NCI-H748 treated with DMSO at 0.1 percent for 48 hours (cell line): Measurements from ENCODE around the gene C1orf167.
"Not testable (repeated sequence)": the region's sequence is repeated elsewhere in the genome, so short reads cannot be mapped to it uniquely, and the experiment has no call there.

Experiments
- DNase-seq: peaks from one replicate; lab custom pipeline; 2025; lab: John Stamatoyannopoulos, UW

C1orf167 gene

GRCh38 chr1:11800391-11800755 is 38.4 kb downstream of the C1orf167 start:
- no peak for DNase-seq

DNA sequence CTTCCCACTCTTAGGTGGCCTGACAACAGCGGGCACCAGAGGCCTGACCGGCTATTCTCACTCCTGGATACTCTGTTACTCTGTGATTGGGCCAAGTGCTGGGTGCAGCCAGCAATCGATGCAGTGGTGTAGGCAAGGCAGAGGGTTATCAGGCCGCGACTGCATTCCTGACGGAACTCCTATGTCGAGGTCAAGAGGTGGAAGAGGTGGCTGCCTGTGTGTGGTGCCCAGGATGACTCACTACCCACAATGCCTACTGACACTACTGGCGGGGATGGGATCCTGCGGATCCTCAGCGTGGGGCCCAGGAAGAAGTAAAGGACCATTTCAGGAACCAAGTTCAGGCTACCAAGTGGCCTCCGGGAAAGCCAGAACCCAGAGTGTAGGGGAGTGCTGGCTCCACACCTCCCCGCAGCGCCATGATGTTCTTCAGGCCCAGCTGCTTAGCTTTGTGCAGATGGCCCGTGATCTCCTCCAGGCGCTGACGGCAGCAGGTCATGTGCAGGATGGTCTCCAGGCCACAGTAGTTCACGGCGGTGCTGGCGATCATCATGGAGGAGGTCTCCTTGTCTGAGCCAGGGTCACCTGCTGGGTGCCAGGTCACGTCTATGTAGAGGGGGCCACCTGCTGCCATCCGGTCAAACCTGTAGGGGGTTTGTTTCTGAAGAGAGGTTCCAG is 38.9 kb downstream of the C1orf167 start:
- no peak for DNase-seq

- no peak for DNase-seq
These were observed 40.6 kb downstream of the C1orf167 start for GRCh38 chr1:11802616-11802972.

- DNase-seq = no peak
These were observed 41.2 kb downstream of the C1orf167 start for GRCh38 chr1:11802973-11803885.

GRCh38 chr1:11803924-11804665 is 42.1 kb downstream of the C1orf167 start:
- not testable (repeated sequence) for DNase-seq

- DNase-seq = peak; percentile 16
These were observed 42.9 kb downstream of the C1orf167 start for GRCh38 chr1:11804666-11805421.

DNA sequence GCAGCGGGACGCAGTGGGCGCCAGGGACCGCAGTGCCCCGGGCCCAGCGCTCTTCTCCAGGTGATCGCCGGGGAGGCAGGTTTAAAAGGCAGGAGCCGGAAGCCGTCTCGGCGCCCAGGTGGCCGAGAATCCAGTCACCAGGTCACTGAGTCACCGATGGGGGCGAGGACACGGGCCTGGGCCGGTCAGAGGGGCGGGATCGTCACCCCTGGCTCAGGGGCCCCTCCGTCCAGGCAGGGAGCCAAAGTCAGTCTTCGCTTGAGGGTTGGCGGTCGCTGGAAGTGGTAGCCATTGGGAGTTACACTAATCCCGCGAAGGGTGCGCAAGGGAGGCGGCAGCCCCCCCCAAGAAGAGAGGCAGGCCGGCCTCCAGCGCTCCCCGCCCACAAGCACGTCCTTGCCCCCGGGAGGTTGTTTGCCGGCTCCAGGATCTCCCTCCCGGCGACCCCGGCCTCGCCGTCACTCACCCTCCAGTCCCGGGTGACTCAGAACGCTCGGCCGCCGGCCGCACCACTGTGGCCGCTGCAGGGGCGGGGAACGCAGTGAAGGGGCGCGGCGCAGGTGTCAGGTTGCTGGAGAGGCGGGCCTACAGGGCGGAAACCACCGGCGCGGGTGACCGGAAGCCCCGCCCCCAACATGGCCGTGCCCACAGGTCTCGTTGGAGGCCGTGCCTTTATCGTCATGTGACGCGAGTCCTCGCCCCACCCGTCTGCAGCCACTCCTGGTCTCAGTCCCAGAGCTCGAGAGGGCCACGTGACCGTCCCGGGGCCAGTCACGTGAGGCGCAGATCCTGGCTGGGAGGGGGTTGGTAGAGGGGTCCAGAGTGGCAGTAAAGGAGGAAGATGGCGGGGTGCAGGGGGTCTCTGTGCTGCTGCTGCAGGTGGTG is 43.7 kb downstream of the C1orf167 start, which contains the start of the genes CLCN6 and MTHFR:
CLCN6 (plus strand) TSS at position 770 of the 885 bp plus-strand sequence; CDS start at position 842, 72 bp downstream.
MTHFR (minus strand) TSS at position 543 of the 885 bp plus-strand sequence. CDS start 2,848 bp downstream, outside the sequence.
- peak; percentile 82 for DNase-seq

DNA sequence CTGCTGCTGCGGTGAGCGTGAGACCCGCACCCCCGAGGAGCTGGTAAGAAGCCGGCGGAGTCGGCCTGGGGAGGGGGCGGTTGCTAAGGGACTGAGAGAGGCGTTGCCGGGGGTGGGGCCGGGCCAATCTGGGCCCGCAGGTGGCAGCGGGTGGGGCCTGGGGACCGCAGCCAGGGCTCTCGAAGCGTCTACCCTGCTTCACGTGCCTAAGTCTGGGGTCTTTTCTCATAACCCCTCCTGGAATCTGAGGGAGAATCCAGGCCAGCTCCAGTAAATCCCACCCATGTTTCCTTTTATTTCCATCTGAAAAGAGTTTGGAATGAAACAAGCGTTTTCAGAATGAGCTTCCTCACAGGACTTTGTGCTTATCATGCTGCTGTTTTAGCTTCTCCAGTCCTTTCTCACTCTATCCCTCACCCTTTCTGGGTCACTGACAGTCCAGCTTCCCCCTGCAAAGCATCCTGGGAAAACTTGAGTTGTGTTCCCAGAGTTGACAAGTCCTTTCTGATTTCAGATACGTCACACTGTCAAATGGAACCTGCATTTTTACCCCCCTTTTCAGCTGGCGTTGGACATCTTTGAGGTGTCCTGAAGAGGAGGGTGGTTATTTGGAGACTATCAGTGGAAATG is 44.4 kb downstream of the C1orf167 start:
- DNase-seq = peak; percentile 37

DNA sequence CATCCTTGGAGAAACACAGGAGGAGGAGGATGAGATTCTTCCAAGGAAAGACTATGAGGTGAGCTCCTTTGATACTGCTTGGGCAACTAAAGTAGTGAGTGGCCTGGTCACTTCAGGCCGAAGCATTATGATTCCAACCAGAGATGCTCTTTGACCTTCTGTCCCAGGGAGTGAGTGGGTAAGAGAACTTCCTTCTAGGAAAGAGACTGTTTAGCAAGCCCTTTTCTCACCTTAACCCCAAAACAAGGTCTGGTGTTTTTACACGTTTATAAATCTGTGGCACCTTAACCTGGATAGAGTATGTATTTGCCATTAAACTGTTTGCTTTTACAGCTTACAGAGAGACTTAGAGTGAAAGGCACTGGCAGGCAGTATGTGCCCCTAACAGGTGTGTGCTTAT is 45.1 kb downstream of the C1orf167 start:
- DNase-seq = no peak

GRCh38 chr1:11813021-11813420 is 51.0 kb downstream of the C1orf167 start:
- no peak for DNase-seq

GRCh38 chr1:11817192-11817591 is 55.2 kb downstream of the C1orf167 start:
- DNase-seq = no peak

DNA sequence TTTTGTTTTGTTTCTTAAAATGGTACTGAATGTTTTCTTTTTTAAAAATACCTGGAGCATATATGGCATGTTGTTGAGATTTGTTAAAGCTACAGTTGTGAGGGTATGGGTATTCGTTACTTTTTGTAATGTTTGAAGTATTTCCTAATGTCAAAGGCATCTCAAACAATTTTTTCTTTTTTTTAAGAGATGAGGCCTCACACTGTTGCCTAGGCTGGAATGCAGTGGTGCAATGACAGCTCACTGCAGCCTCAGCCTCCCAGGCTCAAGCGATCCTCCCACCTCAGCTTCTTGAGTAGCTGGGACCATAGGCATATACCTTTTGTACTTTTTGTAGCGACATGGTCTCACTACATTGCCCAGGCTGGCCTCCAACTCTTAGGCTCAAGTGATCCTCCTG is 60.1 kb downstream of the C1orf167 start:
- no peak for DNase-seq

DNA sequence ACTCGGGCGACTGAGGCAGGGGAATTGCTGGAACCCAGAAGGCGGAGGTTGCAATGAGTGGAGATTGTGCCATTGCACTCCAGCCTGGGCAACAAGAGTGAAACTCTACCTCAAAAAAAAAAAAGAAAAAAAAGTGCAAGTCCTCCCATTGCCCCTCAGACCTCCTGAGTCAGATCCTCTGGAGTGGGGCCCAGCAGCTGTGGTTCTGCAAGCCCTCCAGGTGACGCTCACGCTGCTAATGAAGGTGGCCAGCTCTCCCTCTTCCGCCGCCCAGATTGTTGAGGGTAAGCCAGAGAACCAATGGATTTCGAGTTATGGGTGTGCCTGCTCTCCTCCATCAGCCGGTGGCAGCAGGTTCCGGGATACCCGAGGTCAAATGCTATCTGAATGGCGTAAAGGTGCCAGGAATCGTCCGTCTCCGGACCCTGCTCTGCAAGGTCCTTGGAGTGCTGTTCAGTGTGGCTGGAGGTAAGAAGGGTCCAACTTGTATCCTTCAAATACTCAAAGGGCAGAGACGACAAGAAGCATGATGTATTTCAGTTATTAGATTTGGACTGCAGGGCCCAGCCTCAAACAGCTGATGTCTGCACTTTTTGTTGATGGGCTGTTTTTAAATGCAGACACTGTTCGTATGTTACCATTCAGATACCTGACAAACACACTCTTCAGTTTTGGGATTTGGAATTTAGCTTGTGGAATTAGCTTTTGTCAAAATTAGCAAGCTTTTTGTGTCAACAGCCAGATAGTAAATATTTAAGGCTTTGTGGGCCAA is 61.6 kb downstream of the C1orf167 start:
- DNase-seq = no peak

DNA sequence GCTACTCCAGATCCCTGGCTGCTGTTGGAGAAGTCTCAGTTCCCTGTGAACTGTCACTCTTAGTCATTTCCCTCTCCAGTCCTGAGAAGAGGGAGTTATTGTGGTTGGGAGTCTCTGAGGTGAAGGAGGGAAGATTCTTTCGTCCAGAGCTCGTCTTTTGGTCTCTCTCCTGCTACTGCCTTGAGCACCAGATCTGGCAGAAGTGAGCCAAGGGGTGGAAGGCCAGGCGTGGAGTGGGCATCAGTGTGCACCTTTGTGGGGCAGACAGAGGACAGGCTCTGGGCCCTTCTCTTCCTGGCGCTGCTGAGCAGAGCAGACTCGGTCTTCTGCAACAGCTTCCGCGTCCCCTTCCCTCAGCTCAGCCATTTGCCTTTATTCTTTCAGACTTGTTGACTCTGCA is 63.1 kb downstream of the C1orf167 start:
- DNase-seq = no peak

DNA sequence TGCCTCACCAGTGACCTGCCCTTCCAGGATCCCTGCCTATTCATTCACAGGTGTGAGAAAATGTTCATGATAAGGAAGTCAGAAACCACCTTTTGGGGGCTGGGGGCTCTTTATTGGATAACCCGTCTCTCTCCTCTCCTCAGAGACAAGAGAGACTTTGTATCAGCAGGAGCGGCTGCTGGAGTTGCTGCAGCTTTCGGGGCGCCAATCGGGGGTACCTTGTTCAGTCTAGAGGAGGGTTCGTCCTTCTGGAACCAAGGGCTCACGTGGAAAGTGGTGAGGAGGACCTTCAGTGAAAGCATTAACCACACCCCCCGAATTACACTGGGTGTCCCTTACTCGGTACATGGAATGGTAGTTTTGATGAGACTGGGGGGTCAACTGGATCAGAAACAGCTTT is 65.0 kb downstream of the C1orf167 start:
- DNase-seq = no peak

DNA sequence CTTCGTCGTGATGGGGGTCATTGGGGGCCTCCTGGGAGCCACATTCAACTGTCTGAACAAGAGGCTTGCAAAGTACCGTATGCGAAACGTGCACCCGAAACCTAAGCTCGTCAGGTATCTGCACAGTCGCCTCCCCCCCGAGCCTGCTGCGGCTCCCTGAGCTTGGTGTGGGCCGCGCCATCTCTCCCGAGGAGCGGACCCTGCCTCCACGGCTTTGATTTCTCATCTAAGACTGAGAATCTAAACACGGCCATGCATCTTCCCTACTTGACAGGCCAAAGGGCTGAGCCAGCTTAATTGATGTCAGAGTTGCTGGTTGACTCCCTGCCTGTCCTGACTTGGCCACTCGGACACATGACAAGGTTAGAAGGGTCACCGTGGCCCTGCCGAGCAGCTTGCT is 66.5 kb downstream of the C1orf167 start:
- no peak for DNase-seq

DNA sequence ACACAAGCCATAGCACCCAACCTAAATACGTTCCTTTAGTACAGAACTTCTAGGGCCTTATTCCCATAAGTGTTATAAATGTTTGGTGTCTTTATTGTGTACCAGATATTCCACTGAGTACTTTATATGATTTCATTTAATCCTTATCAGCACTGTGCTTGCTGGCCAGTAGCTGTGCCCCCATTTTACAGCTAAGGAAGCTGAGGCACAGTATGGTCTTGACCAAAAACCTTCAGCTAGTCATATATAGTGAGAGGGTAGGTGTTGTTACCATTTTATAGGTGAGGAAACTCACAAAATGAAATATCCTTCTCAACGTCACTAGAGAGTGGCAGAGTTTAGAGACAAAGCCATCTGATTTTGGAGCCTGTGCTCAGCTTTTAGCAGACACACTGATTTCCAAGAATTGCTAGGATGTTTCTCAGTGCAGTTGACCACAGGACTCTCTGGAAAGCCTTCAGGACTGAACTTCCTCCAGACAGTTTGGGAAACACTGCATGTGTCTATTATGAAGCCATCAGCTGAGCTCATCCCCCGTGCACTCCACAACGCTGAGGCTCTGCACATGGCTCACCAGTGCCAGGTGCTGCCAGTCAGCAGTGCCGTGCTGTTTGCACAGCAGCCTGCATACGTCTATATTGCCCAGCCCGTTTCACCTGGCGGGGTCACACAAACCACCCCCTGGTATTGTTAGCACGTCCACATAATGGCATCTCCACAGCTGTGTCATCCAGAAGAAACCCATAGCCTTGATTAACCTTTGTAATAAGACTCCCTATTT is 70.1 kb downstream of the C1orf167 start:
- no peak for DNase-seq

- DNase-seq = no peak
These were observed 71.5 kb downstream of the C1orf167 start for GRCh38 chr1:11833497-11833896.

DNA sequence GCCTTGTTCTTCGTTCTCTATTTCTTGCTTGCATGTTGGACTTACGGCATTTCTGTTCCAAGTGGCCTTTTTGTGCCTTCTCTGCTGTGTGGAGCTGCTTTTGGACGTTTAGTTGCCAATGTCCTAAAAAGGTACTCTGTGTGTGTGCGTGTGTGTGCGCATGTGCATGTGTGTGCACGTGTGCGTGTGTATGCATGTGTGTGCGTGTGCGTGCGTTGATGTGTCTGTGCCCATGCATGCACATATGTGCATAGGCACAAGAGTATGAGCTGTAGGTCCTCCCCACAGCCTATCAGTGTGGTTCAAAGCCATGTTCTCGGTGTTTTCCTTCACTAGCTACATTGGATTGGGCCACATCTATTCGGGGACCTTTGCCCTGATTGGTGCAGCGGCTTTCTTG is 71.9 kb downstream of the C1orf167 start:
- DNase-seq = no peak
